Neural cell (in vitro differentiated cells): ENCODE results near the gene SLC13A1.

Source experiments
- EP300 ChIP-seq: fragments of 450-650 bp; conservative IDR thresholded peaks from 2 replicates; pipeline ENCODE4 v1.6.1; 2014; ENCODE audit warnings: antibody characterized with exemption, mild to moderate bottlenecking, moderate library complexity; ENCODE audit not compliant: poor library complexity, severe bottlenecking
- EZH2 ChIP-seq: fragments of 200-600, 300-800 bp; shearing (Covaris generic), sonication (generic); IDR thresholded peaks from 2 replicates; pipeline ENCODE4 v1.6.1; 2014; ENCODE audit warnings: antibody characterized with exemption, low read length, borderline replicate concordance, mild to moderate bottlenecking; ENCODE audit not compliant: insufficient read depth, poor library complexity, severe bottlenecking
- MXI1 ChIP-seq: fragments of 450-650 bp; conservative IDR thresholded peaks from 2 replicates; pipeline ENCODE4 v1.6.1; 2014; ENCODE audit warnings: antibody characterized with exemption, mild to moderate bottlenecking; ENCODE audit not compliant: poor library complexity, severe bottlenecking
- POLR2AphosphoS5 ChIP-seq: IDR thresholded peaks from 2 replicates; pipeline ENCODE4 v1.6.1; 2012
- RAD21 ChIP-seq: fragments of 450-650 bp; conservative IDR thresholded peaks from 2 replicates; pipeline ENCODE4 v1.6.1; 2014; ENCODE audit warnings: antibody characterized with exemption, mild to moderate bottlenecking, moderate library complexity
- TAF1 ChIP-seq: IDR thresholded peaks from 2 replicates; pipeline ENCODE4 v1.6.1; 2012; ENCODE audit warnings: low read depth
- TF ChIP-seq, protein P1 (sequence below): fragments of 450-650 bp; IDR thresholded peaks from 2 replicates; pipeline ENCODE4 v1.5.1; 2014; ENCODE audit warnings: antibody characterized with exemption, mild to moderate bottlenecking, moderate library complexity; ENCODE audit not compliant: poor library complexity, severe bottlenecking
- TF ChIP-seq, protein P2 (sequence below): IDR thresholded peaks from 2 replicates; pipeline ENCODE4 v1.6.1; 2012; ENCODE audit warnings: borderline replicate concordance

DNA sequence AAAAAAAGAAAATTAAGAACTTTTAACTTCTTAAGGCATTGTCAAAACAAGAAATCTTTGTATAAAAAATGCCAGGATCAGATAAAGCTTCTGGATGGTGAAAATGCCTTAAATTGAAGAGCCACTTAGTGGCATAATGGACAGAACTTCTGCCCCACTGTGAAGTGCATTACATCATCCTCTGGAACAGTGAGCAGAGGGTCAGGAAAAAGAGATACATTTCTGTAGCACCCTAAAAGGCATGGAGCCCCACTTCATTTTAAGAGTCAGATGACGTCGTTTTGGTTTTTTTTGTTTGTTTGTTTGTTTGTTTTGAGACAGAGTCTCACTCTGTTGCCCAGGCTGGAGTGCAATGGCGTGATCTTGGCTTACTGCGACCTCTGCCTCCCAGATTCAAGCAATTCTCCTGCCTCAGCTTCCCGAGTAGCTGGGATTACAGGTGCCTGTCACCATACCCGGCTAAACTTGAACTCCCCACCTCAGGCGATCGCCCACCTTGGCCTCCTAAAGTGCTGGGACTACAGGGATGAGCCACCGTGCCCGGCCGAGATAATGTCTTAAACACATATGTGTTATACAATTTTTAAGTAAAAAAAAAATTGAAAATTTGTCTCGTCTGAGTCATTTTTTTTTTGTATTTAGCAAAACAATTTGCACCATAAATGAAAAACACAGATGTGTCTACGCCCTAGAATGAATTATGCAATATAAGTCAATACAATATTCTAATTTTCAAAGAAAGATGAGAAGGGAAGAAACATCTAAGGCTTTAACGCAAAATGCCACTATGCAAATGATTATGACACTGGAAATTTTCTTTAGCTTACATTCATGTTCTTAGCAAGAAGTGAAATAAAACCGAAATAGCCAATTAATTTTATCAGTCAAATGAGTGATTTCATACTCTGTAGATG lies 29.2 kb downstream of the SLC13A1 start:
- TF ChIP-seq, protein P1, sequence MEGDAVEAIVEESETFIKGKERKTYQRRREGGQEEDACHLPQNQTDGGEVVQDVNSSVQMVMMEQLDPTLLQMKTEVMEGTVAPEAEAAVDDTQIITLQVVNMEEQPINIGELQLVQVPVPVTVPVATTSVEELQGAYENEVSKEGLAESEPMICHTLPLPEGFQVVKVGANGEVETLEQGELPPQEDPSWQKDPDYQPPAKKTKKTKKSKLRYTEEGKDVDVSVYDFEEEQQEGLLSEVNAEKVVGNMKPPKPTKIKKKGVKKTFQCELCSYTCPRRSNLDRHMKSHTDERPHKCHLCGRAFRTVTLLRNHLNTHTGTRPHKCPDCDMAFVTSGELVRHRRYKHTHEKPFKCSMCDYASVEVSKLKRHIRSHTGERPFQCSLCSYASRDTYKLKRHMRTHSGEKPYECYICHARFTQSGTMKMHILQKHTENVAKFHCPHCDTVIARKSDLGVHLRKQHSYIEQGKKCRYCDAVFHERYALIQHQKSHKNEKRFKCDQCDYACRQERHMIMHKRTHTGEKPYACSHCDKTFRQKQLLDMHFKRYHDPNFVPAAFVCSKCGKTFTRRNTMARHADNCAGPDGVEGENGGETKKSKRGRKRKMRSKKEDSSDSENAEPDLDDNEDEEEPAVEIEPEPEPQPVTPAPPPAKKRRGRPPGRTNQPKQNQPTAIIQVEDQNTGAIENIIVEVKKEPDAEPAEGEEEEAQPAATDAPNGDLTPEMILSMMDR: no peak
- no peak for TF ChIP-seq EZH2
- TF ChIP-seq POLR2AphosphoS5: no peak
- TF ChIP-seq TAF1: no peak
- TF ChIP-seq, protein P2, sequence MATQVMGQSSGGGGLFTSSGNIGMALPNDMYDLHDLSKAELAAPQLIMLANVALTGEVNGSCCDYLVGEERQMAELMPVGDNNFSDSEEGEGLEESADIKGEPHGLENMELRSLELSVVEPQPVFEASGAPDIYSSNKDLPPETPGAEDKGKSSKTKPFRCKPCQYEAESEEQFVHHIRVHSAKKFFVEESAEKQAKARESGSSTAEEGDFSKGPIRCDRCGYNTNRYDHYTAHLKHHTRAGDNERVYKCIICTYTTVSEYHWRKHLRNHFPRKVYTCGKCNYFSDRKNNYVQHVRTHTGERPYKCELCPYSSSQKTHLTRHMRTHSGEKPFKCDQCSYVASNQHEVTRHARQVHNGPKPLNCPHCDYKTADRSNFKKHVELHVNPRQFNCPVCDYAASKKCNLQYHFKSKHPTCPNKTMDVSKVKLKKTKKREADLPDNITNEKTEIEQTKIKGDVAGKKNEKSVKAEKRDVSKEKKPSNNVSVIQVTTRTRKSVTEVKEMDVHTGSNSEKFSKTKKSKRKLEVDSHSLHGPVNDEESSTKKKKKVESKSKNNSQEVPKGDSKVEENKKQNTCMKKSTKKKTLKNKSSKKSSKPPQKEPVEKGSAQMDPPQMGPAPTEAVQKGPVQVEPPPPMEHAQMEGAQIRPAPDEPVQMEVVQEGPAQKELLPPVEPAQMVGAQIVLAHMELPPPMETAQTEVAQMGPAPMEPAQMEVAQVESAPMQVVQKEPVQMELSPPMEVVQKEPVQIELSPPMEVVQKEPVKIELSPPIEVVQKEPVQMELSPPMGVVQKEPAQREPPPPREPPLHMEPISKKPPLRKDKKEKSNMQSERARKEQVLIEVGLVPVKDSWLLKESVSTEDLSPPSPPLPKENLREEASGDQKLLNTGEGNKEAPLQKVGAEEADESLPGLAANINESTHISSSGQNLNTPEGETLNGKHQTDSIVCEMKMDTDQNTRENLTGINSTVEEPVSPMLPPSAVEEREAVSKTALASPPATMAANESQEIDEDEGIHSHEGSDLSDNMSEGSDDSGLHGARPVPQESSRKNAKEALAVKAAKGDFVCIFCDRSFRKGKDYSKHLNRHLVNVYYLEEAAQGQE: no peak
- TF ChIP-seq EP300: no peak
- TF ChIP-seq MXI1: no peak
- no peak for TF ChIP-seq RAD21
